GM13976 (cell line): Measurements from ENCODE around the gene SPC25.

Experiments
- DNase-seq: peaks from one replicate; pipeline ENCODE4 v3.0.0; 2012; ENCODE audit warnings: low spot score
- in situ Hi-C: fragments of 300-500 bp; cut with MboI; formaldehyde crosslinking; loops from one replicate; pipeline ENCODE4 v1.12.0; 2022; ENCODE audit warnings: low sequenced_read_pairs, mixed read lengths, inconsistent platforms; ENCODE audit not compliant: unreplicated experiment
- TF ChIP-seq, protein P1 (sequence below): IDR thresholded peaks from 2 replicates; pipeline ENCODE4 v1.5.1; 2012; ENCODE audit warnings: borderline replicate concordance, mild to moderate bottlenecking; ENCODE audit not compliant: insufficient read depth; ENCODE audit errors: extremely low read depth, missing control alignments, control extremely low read depth

The SPC25 gene

DNA sequence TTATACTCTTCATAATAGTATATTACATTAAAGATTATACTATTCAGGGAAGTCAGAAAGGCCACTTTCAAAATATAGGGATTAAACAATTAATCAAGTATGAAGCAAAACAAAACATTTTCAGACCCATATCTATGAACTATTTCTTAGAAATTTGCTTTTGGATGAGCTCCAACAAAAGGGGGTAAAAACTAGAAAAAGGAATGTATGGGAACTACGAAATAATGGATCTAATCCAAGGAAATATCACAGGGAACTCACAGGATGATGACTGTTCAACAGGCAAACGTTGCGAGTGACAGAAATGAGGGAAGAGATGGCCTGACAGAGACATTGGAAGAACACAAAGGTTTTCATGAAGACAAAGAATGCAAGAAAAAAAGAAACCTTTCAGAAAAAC, 38.8 kb upstream of the SPC25 start:
- in situ Hi-C loops: no loop called here
- TF ChIP-seq, protein P1, sequence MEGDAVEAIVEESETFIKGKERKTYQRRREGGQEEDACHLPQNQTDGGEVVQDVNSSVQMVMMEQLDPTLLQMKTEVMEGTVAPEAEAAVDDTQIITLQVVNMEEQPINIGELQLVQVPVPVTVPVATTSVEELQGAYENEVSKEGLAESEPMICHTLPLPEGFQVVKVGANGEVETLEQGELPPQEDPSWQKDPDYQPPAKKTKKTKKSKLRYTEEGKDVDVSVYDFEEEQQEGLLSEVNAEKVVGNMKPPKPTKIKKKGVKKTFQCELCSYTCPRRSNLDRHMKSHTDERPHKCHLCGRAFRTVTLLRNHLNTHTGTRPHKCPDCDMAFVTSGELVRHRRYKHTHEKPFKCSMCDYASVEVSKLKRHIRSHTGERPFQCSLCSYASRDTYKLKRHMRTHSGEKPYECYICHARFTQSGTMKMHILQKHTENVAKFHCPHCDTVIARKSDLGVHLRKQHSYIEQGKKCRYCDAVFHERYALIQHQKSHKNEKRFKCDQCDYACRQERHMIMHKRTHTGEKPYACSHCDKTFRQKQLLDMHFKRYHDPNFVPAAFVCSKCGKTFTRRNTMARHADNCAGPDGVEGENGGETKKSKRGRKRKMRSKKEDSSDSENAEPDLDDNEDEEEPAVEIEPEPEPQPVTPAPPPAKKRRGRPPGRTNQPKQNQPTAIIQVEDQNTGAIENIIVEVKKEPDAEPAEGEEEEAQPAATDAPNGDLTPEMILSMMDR: no peak
- DNase-seq: no peak

DNA sequence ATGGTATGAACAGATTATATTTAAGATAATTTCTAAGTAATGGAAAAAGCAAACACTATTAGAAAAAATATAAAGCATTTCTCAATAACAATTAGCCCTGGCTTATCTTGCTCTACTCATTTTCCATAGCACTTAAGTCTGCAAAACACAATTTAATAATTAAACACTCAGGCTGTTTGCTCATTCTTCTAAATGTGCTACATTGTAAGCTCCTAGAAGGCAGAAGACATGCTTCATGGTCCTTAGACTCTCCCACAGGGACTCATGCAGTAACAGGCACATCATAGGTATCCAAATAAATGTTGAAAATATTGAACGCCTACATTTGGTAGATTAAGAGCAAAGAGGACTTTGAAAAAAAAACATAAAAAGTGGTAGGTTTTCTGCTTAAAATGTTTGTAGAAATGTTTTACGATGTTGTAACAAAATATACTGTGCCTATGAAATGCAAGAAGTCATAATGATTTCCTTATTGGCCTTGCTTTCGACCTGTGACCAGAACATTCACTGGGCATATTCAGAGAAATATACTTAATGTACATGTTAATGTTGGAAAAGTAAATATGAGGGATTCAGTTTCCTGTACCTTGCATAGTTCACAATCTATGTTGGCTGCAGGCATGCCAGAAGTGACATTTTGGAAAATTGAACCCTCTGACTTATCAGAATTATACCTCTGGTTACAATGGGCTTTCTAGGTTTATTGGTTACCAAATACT, 38.0 kb upstream of the SPC25 start:
- TF ChIP-seq, protein P1: no peak
- DNase-seq: no peak
- in situ Hi-C loops: no loop called here

DNA sequence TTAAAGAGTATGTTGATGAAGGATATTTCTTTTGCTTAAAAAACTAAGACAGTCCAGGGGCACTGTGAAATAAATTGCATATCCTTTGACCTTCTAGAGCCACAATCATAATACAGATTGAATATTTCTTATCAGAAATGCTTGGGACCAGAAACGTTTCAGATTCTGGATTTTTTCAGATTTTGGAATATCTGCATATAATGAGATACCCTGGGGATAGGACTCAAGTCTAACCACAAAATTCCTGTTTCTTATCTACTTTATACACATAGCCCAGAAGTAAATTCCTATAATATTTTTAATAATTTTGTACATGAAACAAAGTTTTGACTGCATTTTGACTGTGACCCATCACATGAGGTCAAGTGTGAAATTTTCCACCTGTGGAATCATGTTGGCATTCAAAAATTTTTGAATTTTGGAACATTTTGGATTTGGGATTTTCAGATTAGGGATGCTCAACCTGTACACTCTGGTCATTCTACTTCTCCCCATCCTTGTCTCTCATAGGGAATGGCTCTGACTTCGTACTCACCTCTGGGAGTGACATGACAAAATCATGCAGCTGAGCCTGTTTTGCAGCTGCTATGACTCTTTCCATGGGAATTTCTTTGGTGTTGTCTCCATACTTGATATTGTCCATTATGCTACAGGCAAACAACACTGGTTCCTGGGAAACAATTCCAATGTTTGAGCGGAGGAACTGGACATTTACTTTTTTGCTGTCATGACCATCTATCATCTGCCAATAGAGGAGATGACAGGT, 36.6 kb upstream of the SPC25 start:
- TF ChIP-seq, protein P1: no peak
- in situ Hi-C loops: no loop called here
- no peak for DNase-seq

DNA sequence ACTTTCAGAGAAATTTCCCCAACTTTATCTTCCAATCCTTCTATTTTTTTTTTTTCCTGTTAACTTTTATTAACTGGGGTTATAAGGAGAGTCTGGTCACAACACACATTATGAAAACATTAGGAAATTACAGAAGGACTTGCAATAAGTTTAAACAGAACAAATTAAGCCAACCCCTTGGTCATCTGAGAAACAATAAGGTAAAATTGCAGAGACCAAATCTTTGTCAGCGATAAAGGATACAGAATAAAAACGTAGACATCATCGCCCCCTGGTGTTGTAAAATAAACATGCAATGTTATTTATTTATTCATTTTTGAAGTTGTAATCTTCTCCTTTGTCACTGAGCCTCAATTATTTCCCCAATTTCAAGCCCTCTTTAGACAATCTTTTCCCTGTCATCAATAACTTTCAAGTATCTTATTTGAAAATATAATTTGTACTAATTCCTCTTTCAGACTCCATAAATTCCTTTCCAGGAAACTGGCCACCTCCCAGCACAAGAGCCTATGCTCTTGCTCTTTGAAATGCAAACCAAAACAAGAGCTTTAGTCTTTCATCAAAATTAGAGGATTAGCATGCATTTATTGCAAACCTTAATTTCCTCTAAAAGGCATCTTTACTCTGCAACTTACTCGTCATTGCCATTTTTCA, 30.4 kb upstream of the SPC25 start:
- TF ChIP-seq, protein P1: peak; percentile 29
- peak; percentile 45 for DNase-seq
- in situ Hi-C loops: loop anchor here (25.0 kb wide), 1 partner anchor 783 kb away; no protein-coding TSS in a partner anchor

DNA sequence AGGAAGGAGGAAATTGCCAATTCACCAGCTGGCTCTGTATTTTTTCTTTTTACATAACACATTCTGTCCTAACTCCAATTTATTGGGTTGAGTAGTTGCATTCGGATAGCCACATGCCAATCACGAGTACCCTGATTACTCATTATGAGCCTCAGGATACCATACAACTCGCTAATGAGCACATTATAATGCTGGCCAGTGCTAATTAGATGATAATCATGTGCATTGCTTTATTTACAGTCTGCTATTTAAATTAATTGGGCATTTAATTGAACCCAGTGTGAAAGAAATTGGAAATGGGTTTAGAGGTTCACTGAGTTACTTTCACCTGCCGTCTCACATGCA, 26.1 kb upstream of the SPC25 start:
- in situ Hi-C loops: loop anchor here (5.0 to 25.0 kb wide), 3 partner anchors 142 to 779 kb away; no protein-coding TSS in a partner anchor
- TF ChIP-seq, protein P1: no peak
- DNase-seq: no peak

DNA sequence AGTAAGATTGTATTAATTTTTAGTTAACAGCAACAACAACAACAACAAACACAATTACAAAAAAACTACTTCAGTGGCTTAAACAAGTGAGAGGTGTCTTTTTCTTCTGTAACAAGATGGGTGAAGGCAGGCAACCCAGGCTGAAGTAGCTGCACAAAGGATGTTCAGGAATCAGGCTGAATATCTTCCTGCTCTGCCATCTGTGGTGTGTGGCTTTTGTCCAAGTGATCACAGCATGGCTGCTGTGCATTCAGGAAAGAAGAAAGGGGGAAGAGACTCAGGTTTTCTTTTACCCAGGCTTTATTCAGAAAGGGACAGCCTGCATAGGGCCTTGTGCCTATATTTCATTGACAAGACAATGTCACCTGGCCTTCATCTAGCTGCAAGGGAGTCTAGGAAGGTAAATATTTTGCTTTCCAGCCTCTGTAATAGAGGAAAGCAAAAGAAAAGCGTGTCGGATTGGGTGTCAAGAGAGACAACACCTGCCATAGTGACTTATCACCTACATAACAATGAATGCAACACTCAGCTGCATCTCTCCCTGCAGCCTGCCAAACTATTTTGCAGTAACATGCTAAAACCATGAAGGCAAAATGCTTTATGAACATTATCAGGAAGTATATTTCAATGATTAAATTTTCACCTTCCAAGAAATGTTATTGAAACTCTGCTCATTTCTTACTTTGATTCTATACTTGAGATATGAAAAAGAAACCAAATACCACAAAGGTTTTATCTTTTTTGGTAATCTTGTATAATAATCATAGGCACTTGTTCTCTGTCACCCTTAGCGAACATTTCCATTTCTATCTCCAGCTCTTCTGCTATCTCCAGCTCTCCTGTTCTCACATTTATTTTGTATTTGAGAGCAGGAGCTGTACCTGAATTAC, 25.5 kb upstream of the SPC25 start:
- TF ChIP-seq, protein P1: no peak
- DNase-seq: no peak
- in situ Hi-C loops: loop anchor here (5.0 to 25.0 kb wide), 3 partner anchors 141 to 778 kb away; no protein-coding TSS in a partner anchor
